Spleen (tissue), 7 donors: ENCODE data around the gene RGMB.
"Not testable (repeated sequence)": the region's sequence is repeated elsewhere in the genome, so short reads cannot be mapped to it uniquely, and the experiment has no call there.

Experiments used
- POLR2A ChIP-seq, 3 donors: fragments of 450-650 bp; IDR thresholded peaks; one replicate each; pipeline ENCODE4 v1.5.1; 2017; ENCODE audit warnings: antibody characterized with exemption in 3 of 3, mild to moderate bottlenecking in 1 of 3
- TF ChIP-seq, protein P1 (sequence below), 11 experiments: fragments of 200-600 bp in 7 of 11; fragments of 450-650 bp in 4 of 11; sonication (generic) in 4 of 11; IDR thresholded peaks in 8 of 11; conservative IDR thresholded peaks in 3 of 11; 1 replicate in 7 of 11; 2 replicates in 4 of 11; pipeline versions ENCODE4 v1.4.0 to v1.8.0; 2016 to 2021; ENCODE audit warnings: antibody characterized with exemption in 11 of 11, inconsistent platforms in 4 of 11, mild to moderate bottlenecking in 1 of 11
- donor health status: DM: no; HTN: no; CAD: no; lungs with moderate emphysema.
- donor health status: DM: no; HTN: no; CAD: no.
- donor health status: DM: no; HTN: no; CAD: no.

DNA sequence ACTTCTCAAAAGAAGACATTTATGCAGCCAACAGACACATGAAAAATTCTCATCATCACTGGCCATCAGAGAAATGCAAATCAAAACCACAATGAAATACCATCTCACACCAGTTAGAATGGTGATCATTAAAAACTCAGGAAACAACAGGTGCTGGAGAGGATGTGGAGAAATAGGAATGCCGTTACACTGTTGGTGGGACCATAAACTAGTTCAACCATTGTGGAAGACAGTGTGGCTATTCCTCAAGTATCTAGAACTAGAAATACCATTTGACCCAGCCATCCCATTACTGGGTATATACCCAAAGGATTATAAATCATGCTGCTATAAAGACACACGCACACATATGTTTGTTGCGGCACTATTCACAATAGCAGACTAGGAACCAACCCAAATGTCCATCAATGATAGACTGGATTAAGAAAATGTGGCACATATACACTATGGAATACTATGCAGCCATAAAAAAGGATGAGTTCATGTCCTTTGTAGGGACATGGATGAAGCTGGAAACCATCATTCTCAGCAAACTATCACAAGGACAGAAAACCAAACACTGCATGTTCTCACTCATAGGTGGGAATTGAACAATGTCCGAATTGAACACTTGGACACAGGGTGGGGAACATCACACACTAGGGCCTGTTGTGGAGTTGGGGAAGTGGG, 34.8 kb upstream of the RGMB start:
- not testable (repeated sequence) for TF ChIP-seq POLR2A (IDR thresholded peaks at IDR 0.05)
- TF ChIP-seq, protein P1, sequence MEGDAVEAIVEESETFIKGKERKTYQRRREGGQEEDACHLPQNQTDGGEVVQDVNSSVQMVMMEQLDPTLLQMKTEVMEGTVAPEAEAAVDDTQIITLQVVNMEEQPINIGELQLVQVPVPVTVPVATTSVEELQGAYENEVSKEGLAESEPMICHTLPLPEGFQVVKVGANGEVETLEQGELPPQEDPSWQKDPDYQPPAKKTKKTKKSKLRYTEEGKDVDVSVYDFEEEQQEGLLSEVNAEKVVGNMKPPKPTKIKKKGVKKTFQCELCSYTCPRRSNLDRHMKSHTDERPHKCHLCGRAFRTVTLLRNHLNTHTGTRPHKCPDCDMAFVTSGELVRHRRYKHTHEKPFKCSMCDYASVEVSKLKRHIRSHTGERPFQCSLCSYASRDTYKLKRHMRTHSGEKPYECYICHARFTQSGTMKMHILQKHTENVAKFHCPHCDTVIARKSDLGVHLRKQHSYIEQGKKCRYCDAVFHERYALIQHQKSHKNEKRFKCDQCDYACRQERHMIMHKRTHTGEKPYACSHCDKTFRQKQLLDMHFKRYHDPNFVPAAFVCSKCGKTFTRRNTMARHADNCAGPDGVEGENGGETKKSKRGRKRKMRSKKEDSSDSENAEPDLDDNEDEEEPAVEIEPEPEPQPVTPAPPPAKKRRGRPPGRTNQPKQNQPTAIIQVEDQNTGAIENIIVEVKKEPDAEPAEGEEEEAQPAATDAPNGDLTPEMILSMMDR (IDR thresholded peaks at IDR 0.05 in 8 of 11, conservative IDR thresholded peaks at IDR 0.05 in 3 of 11): not testable (repeated sequence)
